ENCODE data around the gene ZNF57.
"Not testable (repeated sequence)": the region's sequence is repeated elsewhere in the genome, so short reads cannot be mapped to it uniquely, and the experiment has no call there.

The ZNF57 gene

DNA sequence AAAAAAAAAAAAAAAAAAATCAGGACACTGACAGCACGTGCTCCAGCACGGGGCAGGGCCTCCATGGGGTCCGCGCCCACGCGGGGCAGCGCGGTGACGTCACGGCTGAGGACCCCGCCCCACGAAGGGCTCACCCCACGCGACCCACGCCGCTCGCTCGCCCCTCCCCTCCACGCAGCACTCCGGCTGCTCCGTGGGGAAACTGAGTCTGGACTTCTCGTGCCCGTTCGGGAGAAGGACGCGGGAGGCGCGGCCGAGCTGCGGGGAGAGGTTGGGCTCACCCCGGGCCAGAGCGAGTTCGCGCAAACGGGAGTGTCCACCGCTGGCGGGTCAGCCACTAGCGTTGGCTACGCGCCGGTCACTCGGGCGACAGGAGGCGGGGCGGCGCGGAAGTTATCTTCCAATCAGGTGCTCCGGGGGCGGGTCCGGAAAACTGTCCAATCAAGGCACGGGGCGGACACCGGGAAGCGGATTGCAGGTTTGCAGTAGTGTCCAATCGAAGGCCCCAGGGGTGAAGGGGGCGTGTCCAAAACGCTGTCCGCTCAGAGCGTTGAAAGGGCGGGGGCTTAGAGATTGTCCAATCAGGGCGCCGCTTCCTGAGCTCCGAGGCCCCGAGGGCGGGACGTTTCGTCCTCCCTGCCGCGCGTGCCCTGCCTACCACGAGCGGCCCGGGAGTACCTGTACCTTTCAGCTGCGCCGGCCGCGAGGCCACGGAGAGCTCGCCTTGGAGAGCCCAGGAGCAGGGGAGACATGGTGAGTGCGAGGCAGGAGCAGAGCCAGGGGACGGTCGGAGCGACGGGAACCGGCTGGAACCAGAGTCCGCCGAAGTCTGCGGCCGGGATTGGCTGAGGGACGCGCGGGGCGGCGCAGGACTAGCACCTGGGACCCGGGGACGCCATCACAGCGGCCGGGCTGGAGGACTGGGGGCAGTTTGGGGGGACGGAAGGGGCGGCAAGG, at the start of gene ZNF57:
Gene ZNF57, plus strand, starts transcription at position 633 of the 957 bp plus-strand sequence. Its CDS starts 118 bp downstream, at position 751.
- peak; percentile 98 for DNase-seq

DNA sequence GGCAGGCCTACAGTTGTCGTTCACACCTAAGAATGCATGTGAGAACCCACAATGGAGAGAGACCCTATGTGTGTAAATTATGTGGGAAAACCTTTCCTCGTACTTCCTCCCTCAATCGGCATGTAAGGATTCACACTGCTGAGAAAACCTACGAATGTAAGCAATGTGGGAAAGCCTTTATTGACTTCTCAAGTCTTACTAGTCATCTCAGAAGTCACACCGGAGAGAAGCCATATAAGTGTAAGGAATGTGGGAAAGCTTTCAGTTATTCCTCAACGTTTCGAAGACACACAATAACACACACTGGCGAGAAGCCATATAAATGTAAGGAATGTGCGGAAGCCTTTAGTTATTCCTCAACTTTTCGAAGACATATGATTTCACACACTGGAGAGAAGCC, 48.1 kb upstream of the ZNF57 start:
- no peak for DNase-seq

DNA sequence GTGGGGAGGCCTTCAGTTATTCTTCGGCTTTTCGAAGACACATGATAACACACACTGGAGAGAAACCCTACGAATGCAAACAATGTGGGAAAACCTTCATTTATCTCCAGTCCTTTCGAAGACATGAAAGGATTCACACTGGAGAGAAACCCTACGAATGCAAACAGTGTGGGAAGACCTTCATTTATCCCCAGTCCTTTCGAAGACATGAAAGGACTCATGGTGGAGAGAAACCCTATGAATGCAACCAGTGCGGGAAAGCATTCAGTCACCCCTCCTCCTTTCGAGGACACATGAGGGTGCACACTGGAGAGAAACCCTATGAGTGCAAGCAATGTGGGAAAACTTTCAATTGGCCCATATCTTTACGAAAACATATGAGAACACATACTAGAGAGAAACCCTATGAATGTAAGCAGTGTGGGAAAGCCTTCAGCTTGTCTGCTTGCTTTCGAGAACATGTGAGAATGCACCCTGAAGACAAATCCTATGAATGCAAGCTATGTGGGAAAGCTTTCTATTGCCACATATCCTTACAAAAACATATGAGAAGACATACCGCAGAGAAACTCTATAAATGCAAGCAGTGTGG, 47.6 kb upstream of the ZNF57 start:
- DNase-seq, result no peak

DNA sequence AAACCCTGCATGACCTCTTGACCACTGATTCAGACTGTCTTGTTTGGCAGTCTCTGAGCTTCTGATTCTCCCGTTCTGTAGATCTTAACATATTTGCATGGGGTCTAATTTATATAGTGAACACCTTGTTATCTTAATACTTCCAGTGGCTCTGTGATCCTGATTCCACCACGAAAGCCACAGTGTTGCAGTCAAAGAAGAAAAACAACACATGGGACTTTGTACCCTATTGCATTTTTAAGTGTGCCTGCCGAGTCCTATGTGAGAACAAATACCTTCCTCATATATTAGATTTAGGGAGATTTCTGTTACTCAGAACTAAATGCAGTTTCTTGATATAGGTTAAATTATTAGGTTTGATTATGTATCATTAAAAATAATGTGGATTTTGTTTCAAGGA, 45.9 kb upstream of the ZNF57 start:
- DNase-seq, result no peak

DNA sequence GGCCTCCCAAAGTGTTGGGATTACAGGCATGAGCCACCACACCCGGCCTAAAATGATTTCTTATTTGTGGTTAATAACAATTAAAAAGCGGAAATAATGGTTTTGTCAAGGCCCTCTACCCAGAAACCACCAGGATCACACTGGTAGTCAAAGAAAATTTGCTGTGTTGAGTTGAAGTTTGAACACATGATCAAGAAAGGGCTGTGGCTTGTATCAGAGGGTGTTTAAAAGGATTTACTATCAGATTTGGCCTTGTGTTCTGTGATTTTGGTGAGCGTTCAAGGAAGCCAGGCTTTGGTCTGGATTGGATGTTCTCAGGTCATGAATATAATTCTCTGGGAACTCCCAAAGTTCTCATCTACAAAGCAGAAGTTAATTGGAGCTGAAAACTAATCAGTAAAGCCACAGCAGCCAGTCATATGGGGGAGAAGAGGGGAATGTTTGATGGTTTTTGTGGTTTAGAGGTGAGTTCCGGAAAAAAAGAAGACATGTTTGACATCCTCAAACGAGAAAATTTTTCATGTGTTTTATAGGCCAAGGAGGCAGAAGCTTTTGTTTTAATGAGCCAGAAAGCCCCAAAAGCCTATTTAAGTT, 44.2 kb upstream of the ZNF57 start:
- no peak for DNase-seq

DNA sequence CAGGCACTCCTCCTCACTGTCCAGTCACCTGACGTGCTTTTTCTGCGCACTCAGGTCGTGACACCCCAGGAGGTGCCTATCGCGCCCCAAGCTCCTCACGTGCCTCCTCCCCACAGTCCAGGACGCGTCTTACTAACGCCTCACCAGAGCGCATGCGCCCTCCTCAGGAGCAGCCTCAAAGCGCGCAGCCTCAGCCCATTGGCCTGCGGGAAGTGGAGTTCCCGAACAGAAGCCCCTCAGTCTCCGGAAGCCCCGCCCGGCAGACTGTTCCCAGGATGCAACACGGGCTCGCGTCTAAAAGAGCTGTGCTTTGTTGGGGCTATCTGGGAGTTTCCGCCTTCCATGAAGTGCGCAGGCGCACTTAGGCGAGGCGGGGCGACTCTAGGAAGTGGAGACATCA, 41.9 kb upstream of the ZNF57 start:
- no peak for DNase-seq

DNA sequence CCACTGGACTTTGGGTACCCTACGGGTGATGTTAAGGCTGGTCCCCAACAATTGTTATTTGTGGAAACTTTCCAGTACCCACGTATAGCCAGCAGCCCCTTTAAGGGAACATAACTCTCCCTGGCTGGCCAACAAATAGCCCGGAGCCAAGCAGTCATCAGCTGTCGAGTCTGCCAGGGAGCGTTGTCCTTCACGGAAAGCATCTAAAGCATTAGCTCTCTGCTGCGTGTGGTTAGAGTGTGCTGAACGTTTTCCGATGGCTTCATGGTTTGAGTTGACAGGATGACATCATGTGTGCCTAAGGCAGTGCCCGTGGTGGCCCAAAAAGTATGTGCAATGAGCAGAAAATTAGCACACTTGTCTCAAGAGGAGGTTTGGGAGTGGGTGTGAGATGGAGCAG, 36.9 kb upstream of the ZNF57 start:
- no peak for DNase-seq

DNA sequence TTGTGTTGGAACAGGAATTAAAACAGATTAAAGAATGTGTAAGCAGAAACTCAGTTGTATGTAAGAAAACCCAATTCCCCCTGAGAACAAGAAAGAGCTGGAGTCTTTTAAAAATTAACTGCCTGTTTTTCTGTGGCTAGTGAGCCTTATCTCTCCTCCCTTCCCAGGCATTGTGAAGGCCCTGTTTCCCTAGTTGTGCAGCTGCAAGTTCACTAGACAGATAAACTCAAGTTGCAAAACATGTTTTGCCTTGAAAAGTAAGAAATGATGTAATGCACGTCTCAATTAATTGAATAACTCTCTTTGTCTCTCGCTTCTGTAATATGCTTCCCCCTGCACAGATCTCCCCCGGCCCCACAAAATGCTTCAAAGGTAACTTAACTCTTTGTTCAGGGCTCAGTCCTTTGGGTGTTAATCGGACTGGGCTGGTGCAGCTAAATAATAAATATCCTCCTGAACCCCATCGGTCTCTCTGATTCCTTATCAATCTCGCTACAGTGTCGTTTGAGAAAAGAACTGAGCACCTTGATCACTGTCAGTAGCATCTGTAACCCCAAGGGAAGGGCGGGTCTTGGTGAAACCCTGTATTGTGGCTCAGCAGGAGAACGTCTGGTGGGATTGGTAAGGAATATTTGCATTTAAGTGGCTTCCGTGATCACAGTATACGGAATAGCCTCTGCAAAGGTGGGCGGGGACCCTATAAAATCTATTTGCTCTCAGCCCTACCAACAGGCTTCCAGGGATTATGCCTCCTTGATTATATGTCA, 35.2 kb upstream of the ZNF57 start:
- no peak for DNase-seq

DNA sequence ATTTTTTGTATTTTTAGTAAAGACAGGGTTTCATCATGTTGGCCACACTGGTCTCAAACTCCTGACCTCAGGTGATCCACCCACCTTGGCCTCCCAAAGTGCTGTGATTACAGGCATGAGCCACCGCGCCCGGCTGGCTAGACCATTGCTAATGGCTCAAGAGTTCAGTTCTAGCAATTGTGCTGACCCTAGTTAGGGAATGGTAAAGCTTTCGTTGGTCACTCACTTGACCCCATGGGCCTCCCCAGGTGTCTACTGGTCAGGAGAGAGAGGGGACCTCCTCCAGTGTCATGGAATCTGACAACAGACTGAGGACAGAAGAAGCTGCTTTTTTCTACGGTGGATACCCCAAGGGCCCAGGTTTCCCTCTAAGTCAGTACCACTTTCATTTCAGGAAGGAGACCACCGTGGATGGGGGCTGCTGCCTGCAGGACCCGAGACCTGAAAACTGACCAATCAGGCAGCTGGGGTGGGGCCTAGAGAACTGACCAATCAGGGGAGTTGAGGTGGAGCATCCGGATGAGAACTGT, 34.2 kb upstream of the ZNF57 start:
- no peak for DNase-seq

DNA sequence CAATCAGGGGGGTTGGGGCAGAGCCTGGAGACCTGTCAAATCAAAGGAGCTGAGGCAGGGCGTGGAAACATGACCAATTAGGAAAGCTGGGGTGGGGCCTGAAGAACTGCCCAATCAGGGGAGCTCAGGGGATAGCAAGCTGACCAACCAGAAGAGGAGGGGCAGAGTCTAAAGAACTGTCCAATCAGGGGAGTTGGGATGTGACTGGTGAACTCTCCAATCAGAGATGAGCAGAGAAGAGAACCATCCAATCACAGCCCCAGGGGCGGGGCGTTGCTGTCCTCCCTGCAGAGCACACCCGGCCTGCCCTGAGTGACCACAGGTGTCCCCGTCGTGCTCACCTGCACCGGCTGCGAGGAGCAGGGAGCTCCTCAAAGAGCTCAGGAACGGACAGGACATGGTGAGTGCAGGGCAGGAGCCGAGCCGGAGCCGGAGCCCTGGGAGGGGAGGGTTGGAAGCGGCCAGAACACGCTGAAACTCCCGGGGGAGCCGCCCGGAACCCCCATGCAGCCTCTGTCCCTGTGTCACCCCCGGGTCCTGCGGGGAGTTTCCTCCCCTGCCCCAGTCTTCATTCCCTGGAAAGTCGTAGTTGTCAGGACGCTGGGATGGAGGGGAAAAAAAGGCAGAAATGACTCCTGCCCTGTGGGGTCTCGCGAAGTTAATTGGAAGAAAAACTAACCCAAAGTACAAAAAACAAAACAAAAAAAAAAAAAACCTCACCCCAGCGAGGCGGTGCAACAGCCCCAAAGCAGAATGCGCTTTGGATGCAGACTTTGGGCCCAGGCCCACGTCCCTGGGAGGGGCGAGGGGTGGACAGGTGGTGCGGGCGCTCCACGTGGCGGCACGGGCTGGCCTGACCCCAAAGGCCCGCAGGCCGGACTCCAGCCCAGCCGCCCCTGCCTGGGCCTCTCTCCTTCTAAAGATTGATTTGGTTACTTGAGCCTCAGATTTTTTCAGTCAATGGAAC, 33.4 kb upstream of the ZNF57 start, which contains the start of gene ZNF556:
Gene ZNF556, plus strand, starts transcription at position 311 of the 967 bp plus-strand sequence. Its CDS starts 87 bp downstream, at position 398.
- DNase-seq, result no peak

DNA sequence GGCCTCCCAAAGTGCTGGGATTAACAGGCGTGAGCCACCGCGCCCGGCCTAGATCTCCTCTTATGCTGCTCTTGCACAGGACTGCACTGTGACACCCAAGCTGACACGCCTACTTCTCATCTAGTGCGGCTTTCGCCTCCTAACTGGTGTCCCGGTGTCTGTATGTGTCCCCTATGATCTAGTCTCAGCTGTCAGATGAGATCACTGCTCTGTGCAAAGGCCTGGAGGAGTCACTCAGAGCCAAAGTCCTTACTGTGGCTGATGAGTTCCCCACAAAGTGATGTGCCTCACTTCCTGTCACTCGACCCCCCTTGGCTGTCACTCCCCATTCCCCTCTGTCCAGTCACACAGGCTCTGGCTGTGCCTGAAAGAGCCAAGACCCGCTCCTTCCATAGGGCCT, 31.1 kb upstream of the ZNF57 start:
- no peak for DNase-seq

DNA sequence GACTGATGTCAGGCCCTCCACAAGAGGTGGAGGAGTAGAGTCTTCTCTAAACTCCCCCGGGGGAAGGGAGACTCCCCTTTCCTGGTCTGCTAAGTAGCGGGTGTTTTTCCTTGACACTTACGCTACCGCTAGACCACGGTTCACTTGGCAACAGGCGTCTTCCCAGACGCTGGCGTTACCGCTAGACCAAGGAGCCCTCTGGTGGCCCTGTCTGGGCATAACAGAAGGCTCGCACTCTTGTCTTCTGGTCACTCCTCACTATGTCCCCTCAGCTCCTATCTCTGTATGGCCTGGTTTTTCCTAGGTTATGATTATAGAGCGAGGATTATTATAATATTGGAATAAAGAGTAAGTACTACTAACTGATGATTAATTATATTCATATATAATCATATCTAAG, 28.6 kb upstream of the ZNF57 start:
- DNase-seq, result peak; percentile 22

DNA sequence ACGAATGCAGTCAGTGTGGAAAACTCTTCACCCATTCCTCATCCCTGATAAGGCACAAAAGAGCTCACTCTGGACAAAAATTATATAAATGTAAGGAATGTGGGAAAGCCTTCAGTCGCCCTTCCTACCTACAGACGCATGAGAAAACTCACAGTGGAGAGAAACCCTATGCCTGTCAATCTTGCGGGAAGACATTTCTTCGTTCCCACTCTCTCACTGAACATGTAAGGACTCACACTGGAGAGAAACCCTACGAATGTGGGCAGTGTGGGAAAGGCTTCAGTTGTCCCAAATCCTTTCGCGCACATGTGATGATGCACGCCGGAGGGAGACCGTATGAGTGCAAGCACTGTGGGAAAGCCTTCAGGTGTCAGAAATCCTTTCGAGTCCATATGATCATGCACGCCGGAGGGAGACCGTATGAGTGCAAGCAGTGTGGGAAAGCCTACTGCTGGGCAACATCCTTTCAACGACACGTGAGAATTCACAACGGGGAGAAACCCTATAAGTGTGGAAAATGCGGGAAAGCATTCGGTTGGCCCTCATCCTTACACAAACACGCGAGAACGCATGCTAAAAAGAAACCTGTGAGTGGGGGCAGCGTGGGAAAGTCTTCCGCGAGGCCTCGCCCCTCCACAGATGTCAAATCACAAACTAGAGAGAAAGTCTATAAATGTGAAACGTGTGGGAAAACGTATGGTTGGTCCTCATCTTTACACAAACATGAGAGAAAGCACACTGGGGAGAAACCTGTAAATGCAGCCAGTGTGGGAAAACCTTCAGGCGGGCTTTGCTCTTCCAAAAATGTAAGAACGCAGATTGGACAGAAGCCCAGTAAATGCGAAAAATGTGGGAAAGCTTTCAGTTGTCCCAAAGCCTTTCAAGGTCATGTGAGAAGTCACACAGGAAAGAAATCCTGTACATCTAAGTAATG, 23.1 kb upstream of the ZNF57 start:
- no peak for DNase-seq

DNA sequence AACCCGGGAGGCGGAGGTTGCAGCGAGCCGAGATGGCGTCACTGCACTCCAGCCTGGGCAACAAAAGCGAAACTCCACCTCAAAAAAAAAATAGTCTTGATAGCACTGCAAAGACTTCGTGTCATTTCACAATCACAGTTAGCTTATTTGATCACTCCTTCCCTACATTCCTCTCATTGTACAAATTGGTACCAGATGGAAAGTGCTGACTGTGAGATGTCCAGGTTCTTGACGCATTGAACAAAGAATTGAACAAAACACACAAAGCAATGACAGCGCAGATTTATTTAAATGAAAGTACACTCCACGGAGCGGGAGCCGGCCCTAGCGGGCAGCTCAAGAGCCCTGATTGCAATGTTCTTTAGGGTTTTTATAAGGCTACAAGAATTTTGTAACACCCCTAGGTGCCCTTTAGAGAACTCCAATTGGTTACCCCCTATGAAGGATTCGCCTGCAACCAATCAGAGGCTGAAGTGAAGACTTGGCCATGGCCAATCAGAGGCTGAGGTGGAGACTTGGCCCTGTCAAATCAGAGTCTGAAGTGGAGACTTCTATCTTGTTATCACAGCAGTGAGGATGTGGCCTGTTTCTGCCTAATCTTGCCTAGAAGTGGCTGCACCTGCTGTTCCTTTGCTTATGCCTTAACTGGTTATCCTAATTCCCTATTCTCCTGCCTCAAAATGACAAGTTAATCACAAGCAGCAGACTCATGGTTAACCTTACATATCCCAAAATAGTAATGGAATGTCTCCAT, 16.9 kb upstream of the ZNF57 start:
- DNase-seq, result no peak

DNA sequence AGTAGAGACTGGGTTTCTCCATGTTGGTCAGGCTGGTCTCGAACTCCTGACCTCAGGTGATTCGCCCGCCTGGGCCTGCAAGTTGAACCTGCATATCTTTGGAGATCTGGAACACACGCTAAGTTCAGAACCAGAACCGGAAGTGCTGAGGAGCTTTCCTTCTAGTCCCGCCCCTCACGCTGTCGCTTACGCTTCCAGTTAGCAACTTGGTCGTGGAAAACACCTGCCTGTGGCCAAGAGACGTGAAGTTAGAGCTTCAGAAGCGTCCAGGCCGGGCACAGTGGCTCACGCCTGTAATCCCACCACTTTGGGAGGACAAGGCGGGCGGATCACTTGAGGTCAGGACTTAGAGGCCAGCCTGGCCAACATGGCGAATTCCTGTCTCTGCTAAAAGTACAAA, 15.0 kb upstream of the ZNF57 start:
- DNase-seq, result no peak

DNA sequence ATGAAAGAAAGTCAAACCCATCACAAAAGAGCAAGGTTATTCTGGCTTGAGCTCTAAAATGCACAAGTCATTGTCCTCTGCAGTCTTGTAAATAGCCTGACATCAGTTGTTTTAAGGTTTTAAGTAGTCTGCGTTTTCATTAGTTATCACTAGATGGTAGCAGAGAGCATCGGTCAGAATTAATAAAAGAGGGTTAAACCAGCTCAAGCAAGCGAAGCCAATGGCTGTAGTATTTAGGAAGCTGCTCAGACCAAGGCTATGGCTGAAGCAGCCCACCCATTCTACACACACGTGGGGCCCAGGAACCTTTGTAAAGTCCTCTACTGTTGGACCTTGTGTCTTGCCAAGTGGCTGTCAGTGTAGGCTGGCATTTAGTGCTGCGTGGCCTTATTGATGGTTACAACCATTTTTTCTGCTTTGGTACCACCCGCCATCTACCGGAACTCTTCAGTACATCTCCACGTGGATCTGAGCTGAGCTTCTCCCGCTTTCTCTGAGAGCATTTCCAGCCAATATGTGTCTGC, 13.3 kb upstream of the ZNF57 start:
- no peak for DNase-seq

DNA sequence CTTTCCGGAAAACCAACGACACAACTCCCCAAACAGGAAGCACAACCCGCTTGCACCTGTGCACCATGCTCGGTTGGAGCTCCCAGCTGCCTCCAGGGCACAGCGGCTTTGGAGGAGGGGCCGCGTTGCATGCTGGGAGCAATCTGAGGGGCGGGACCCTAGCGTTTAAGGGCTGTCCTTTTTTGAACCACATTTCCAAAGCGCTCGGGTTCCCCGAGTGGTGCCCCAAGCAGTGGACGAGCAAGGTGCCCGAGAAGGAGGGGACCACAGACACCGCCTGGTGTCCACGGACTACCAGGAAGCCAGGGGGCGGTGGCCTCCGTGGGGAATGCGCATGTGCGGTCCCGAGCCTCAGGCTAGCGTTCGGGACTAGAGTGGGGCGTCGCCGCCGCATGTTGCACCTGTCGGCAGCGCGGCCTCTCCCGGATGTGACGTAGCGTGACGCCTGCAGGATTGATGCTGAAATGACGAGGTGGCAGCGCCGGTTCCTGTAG, 11.9 kb upstream of the ZNF57 start:
- peak; percentile 68 for DNase-seq

DNA sequence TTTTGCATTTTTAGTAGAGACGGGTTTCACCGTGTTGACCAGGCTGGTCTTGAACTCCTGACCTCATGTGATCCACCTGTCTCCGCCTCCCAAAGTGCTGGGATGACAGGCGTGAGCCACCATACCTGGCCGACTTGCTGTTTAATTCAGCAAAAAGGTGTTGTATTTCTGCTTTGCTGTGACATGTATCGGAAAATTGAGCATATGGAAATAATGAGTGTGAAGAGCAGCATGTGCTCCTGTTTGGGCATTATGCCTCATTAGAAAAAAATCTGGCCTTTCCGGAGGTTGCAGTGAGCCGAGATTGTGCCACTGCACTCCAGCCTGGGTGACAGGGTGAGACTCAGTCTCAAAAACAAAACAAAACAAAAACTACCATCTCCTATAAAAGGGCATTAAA, 10.2 kb upstream of the ZNF57 start:
- DNase-seq, result not testable (repeated sequence)

DNA sequence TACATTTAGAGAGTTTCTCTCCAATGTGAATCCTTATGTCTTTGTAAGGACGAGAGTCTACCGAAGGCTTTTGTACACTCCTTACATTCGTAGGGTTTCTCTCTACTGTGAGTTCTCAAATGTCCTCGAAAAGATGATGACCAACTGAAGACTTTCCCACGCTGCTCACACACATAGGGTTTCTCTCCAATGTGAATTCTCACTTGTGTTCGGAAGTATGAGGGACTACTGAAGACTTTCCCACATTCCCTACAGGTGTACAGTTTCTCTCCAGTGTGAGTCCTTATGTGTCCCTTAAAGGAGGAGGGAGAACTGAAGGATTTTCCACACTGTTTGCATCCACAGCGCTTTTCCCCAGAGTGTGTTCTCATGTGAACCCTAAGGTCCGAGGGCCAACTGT, 4.0 kb upstream of the ZNF57 start:
- DNase-seq, result no peak

Measured in stimulated activated CD4-positive, alpha-beta T cell treated with anti-CD3 and anti-CD28 coated beads, Interleukin-4, amount 100 ng/mL, for 1 hour (primary cell).